ENCODE results near the gene THSD7A. TPM values are rescaled to one million over a fixed set of nuclear protein-coding genes. Genes with fewer than 3 reads are reported as not detected.

Gene THSD7A
- polyA plus RNA-seq, 1 donor from 2014 or later, result 18.5 TPM

DNA sequence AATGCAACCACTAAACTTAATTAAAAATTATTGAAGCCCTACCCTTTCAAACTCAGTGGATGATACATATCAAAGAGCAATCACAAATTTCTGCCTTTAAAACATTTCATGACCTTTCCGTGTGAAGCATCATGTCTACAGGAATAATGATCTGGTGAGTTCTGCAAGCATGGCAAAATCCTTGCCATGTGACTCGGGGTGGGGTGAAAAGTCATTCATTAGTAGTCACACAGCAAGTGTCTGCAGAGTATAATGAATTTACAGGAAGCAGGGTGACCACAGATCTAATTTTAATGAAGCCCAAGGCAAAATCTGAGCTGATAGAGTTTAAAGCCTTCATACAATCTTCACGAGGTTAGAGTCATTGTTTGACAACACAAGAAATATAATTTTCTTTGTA lies 351.9 kb downstream of the THSD7A start:
- no peaks in the 10 kb centered on the region for H3K9me2 ChIP-seq (ENCODE audit: insufficient read depth, low read length)
- H3K79me2 ChIP-seq (replicated peaks; ENCODE audit: insufficient read depth, low read length), result no peaks in the 10 kb centered on the region
- H3K9me3 ChIP-seq (ENCODE audit: low read length), result no peaks in the 10 kb centered on the region
- H3K36me3 ChIP-seq (ENCODE audit: insufficient read depth, low read length), result no peaks in the 10 kb centered on the region
- no peak overlapping the region for H3K27ac ChIP-seq (ENCODE audit: low read length)
- no peaks in the 10 kb centered on the region for H3F3A ChIP-seq (ENCODE audit: insufficient read depth, low read length, poor library complexity, severe bottlenecking)
- H2AFZ ChIP-seq (ENCODE audit: low read depth, low read length), result no peak overlapping the region
- H4K20me1 ChIP-seq (ENCODE audit: insufficient read depth), result no peaks in the 10 kb centered on the region
- H3K9ac ChIP-seq (ENCODE audit: low read length), result no peak overlapping the region
- TF ChIP-seq TAF1 (IDR thresholded peaks at IDR 0.05; ENCODE audit: low read depth) (no peak), SMC3 (conservative IDR thresholded peaks at IDR 0.05; ENCODE audit: poor library complexity) (no peak), POLR2AphosphoS5 (IDR thresholded peaks at IDR 0.05) (no peak), EZH2 (IDR thresholded peaks at IDR 0.05; ENCODE audit: borderline replicate concordance, insufficient read depth, low read length, poor library complexity, severe bottlenecking) (no peak), MXI1 (conservative IDR thresholded peaks at IDR 0.05; ENCODE audit: poor library complexity, severe bottlenecking) (no peak), RAD21 (conservative IDR thresholded peaks at IDR 0.05) (no peak), EP300 (conservative IDR thresholded peaks at IDR 0.05; ENCODE audit: poor library complexity, severe bottlenecking) (no peak)
- TF ChIP-seq, protein P1, sequence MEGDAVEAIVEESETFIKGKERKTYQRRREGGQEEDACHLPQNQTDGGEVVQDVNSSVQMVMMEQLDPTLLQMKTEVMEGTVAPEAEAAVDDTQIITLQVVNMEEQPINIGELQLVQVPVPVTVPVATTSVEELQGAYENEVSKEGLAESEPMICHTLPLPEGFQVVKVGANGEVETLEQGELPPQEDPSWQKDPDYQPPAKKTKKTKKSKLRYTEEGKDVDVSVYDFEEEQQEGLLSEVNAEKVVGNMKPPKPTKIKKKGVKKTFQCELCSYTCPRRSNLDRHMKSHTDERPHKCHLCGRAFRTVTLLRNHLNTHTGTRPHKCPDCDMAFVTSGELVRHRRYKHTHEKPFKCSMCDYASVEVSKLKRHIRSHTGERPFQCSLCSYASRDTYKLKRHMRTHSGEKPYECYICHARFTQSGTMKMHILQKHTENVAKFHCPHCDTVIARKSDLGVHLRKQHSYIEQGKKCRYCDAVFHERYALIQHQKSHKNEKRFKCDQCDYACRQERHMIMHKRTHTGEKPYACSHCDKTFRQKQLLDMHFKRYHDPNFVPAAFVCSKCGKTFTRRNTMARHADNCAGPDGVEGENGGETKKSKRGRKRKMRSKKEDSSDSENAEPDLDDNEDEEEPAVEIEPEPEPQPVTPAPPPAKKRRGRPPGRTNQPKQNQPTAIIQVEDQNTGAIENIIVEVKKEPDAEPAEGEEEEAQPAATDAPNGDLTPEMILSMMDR (IDR thresholded peaks at IDR 0.05; ENCODE audit: poor library complexity, severe bottlenecking), result no peak
- TF ChIP-seq, protein P2, sequence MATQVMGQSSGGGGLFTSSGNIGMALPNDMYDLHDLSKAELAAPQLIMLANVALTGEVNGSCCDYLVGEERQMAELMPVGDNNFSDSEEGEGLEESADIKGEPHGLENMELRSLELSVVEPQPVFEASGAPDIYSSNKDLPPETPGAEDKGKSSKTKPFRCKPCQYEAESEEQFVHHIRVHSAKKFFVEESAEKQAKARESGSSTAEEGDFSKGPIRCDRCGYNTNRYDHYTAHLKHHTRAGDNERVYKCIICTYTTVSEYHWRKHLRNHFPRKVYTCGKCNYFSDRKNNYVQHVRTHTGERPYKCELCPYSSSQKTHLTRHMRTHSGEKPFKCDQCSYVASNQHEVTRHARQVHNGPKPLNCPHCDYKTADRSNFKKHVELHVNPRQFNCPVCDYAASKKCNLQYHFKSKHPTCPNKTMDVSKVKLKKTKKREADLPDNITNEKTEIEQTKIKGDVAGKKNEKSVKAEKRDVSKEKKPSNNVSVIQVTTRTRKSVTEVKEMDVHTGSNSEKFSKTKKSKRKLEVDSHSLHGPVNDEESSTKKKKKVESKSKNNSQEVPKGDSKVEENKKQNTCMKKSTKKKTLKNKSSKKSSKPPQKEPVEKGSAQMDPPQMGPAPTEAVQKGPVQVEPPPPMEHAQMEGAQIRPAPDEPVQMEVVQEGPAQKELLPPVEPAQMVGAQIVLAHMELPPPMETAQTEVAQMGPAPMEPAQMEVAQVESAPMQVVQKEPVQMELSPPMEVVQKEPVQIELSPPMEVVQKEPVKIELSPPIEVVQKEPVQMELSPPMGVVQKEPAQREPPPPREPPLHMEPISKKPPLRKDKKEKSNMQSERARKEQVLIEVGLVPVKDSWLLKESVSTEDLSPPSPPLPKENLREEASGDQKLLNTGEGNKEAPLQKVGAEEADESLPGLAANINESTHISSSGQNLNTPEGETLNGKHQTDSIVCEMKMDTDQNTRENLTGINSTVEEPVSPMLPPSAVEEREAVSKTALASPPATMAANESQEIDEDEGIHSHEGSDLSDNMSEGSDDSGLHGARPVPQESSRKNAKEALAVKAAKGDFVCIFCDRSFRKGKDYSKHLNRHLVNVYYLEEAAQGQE (IDR thresholded peaks at IDR 0.05; ENCODE audit: borderline replicate concordance), result no peak
- H3K27me3 ChIP-seq (ENCODE audit: insufficient read depth, low read depth, low read length), result no peaks in the 10 kb centered on the region
- H3K4me2 ChIP-seq (ENCODE audit: low read length), result no peak overlapping the region
- H3K4me3 ChIP-seq (ENCODE audit: low read length), result no peak overlapping the region

DNA sequence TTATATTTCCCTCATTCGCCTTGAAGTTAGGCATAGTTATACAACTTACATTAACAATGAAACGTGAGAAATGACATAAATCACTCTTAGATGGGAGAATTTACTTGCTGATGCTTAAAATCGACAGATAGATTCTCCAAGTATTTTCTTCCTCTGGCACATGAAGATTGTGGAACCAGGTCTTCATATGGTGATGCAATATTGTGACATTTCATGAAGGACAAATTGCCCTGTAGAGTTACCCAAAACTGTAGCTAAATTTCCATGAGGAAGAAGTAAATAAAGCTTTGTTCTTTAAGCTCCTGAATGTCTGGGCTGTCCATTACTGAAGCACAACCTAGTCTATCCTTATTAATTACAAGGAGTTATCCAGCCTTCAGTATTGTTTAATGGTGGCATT lies 353.1 kb downstream of the THSD7A start:
- TF ChIP-seq TAF1 (IDR thresholded peaks at IDR 0.05; ENCODE audit: low read depth) (no peak), EP300 (conservative IDR thresholded peaks at IDR 0.05; ENCODE audit: poor library complexity, severe bottlenecking) (no peak), SMC3 (conservative IDR thresholded peaks at IDR 0.05; ENCODE audit: poor library complexity) (no peak), EZH2 (IDR thresholded peaks at IDR 0.05; ENCODE audit: borderline replicate concordance, insufficient read depth, low read length, poor library complexity, severe bottlenecking) (no peak), POLR2AphosphoS5 (IDR thresholded peaks at IDR 0.05) (no peak), RAD21 (conservative IDR thresholded peaks at IDR 0.05) (no peak), MXI1 (conservative IDR thresholded peaks at IDR 0.05; ENCODE audit: poor library complexity, severe bottlenecking) (no peak)
- TF ChIP-seq, protein P1 (IDR thresholded peaks at IDR 0.05; ENCODE audit: poor library complexity, severe bottlenecking), result no peak
- TF ChIP-seq, protein P2 (IDR thresholded peaks at IDR 0.05; ENCODE audit: borderline replicate concordance), result no peak
- Histone ChIP-seq H3K4me2 (ENCODE audit: low read length) (no peak overlapping the region), H3K79me2 (replicated peaks; ENCODE audit: insufficient read depth, low read length) (no peaks in the 10 kb centered on the region), H2AFZ (ENCODE audit: low read depth, low read length) (no peak overlapping the region), H3K4me3 (ENCODE audit: low read length) (no peak overlapping the region), H3K9me2 (ENCODE audit: insufficient read depth, low read length) (no peaks in the 10 kb centered on the region), H3K27me3 (ENCODE audit: insufficient read depth, low read depth, low read length) (no peaks in the 10 kb centered on the region), H4K20me1 (ENCODE audit: insufficient read depth) (no peaks in the 10 kb centered on the region), H3F3A (ENCODE audit: insufficient read depth, low read length, poor library complexity, severe bottlenecking) (no peaks in the 10 kb centered on the region), H3K36me3 (ENCODE audit: insufficient read depth, low read length) (no peaks in the 10 kb centered on the region), H3K9ac (ENCODE audit: low read length) (no peak overlapping the region), H3K27ac (ENCODE audit: low read length) (no peak overlapping the region), H3K9me3 (ENCODE audit: low read length) (no peaks in the 10 kb centered on the region)
